HG02623 (cell line): Measurements from ENCODE around the gene ARHGEF11.

ENCODE experiments used
- ATAC-seq: cut with Tn5 transposase; IDR thresholded peaks from one replicate; pipeline ENCODE4 v1.9.1; 2021; ENCODE audit warnings: moderate library complexity; ENCODE audit not compliant: unreplicated experiment

ARHGEF11 gene

GRCh38 chr1:156913809-156914387 lies 131.6 kb downstream of the ARHGEF11 start:
- ATAC-seq: no peak

- no peak for ATAC-seq
Observed at GRCh38 chr1:156912861-156913808, 132.4 kb downstream of the ARHGEF11 start.

- ATAC-seq: no peak
Observed at GRCh38 chr1:156912310-156912709, 133.2 kb downstream of the ARHGEF11 start.

GRCh38 chr1:156911577-156912298 lies 133.8 kb downstream of the ARHGEF11 start:
- no peak for ATAC-seq

- ATAC-seq: no peak
Observed at GRCh38 chr1:156910309-156910782, 135.2 kb downstream of the ARHGEF11 start.

GRCh38 chr1:156909671-156910070 lies 135.9 kb downstream of the ARHGEF11 start:
- ATAC-seq: no peak

- no peak for ATAC-seq
Observed at GRCh38 chr1:156908955-156909354, 136.6 kb downstream of the ARHGEF11 start.

- no peak for ATAC-seq
Observed at GRCh38 chr1:156908541-156908940, 137.0 kb downstream of the ARHGEF11 start.

- ATAC-seq: no peak
Observed at GRCh38 chr1:156906206-156906906, 139.2 kb downstream of the ARHGEF11 start.

GRCh38 chr1:156905651-156906050 lies 139.9 kb downstream of the ARHGEF11 start:
- no peak for ATAC-seq

GRCh38 chr1:156905176-156905575 lies 140.4 kb downstream of the ARHGEF11 start:
- ATAC-seq: no peak

GRCh38 chr1:156904187-156904959 lies 141.2 kb downstream of the ARHGEF11 start:
- ATAC-seq: no peak

- ATAC-seq: no peak
Observed at GRCh38 chr1:156903328-156904091, 142.0 kb downstream of the ARHGEF11 start.

GRCh38 chr1:156901966-156902915 lies 143.3 kb downstream of the ARHGEF11 start:
- no peak for ATAC-seq

GRCh38 chr1:156901590-156901900 lies 144.0 kb downstream of the ARHGEF11 start:
- ATAC-seq: no peak

- no peak for ATAC-seq
Observed at GRCh38 chr1:156900896-156901589, 144.5 kb downstream of the ARHGEF11 start.

- no peak for ATAC-seq
Observed at GRCh38 chr1:156899956-156900718, 145.4 kb downstream of the ARHGEF11 start.
